NOMO-1 (cell line): ENCODE data around the gene R3HDM1.
"Not testable (repeated sequence)": the region's sequence is repeated elsewhere in the genome, so short reads cannot be mapped to it uniquely, and the experiment has no call there.

Source experiments
- DNase-seq, 2 experiments: peaks; one replicate each; lab custom pipeline; 2025; ENCODE audit not compliant: unreplicated experiment in 2 of 2; lab: John Stamatoyannopoulos, UW

R3HDM1 gene

DNA sequence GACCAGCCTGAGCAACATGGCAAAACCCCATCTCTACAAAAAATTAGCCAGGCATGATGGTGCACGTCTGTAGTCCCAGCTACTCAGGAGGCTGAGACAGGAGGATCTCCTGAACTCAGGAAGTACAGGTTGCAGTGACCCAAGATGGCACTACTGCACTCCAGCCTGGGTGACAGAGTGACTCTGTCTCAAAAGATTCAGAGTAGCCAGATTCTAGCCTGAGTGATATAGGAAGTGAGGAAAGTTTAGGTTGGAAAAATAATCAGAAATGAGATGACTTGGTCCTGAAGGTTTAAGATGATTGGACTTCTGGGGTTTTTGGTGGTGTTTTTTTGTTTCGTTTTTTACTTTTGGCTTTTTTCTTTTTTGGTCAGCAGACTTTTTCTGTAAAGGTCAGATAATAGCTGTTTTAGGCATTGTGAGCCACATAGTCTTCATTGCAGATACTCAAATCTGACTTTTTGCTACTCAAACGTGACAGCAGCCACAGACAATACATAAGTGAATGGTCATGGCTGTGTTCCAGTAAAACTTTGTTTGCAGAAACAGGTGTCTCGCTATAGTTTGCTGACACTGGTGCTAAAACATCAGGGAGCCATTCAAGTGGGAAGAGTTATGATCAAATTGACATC lies 106.3 kb downstream of the R3HDM1 start:
- DNase-seq, result no peak

DNA sequence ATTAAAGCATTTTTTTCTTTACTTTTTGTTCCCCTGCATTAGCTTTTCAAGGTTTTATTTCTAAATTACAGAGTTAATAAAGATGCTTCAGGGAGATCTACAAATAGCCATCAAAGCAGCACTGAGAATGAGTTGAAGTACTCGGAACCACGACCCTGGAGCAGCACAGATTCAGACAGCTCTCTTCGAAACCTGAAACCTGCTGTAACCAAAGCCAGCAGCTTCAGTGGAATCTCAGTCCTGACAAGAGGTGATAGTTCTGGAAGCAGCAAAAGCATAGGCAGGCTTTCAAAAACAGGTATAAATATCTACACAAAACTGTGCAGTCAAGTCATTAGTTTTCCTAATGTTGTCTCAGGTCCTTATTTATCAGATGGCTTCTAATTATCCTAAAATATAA lies 107.5 kb downstream of the R3HDM1 start:
- DNase-seq, result no peak

DNA sequence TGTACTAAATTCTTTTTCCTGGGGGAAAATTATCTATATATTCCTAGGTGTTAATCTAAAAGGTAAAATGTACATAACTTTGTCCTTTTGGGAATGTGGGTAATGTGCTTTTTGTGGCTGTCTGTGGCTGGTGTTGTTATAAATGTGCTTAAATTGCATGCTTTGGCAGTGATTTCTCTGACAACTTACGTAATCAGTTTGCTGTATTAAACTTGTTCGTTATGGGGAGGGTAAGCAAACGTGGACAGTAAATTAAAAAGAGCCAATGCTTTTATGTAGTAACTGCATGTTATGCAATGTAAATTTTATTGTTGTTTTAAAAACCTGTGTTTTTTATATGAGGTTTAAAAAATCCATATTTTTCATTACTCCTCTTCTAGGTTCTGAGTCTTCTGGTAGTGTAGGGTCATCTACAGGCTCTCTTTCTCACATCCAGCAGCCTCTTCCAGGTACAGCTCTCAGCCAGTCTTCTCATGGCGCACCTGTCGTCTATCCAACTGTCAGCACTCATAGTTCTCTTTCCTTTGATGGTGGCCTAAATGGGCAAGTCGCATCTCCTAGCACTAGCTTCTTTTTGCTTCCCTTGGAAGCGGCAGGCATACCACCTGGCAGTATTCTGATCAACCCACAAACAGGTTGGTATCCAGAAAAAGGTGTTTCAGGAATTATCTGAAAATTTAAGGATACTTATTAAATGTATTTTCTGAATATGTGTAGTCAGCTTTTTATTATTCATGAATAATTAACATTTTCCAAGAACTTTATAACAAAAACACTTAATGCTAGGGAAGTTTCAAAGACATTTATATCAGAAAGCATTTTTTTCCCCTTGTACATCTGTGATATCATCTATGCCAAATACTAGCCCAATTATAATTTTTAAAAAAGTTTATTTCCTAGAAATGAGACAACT lies 110.1 kb downstream of the R3HDM1 start:
- no peak for DNase-seq

DNA sequence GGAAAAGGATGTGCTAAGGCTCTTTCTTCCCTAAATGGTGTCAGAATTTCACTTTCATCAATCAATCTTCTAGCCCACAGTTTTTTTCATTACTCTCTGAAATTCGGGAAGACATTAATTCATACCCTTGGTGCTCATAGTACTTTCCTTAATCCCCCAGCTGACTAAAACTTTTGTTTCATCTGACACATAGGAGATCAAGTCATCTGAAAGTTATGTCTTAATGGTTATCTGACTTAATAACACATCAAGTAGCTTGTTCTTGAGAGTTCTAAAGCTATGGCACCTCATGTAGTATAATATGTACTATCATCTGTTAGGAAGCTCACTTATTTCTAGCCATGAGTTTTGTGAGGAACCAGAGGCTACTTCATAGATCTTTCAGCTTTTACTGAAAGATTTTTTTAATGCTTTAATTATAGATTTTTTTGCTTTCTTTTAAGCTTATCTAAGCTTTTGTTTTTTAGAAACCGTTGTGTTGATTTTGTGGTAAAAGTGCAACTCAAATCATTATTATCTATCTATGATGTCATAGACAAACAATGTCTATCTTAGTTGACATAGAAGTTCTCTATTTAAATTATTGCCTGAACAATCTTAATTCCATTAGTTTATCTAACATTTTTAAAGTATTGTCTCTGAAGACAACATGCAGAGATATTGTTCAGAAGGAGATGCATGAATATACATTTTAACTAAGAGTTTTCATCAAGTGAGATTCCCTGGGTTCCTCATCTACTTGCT lies 116.7 kb downstream of the R3HDM1 start:
- no peak for DNase-seq

DNA sequence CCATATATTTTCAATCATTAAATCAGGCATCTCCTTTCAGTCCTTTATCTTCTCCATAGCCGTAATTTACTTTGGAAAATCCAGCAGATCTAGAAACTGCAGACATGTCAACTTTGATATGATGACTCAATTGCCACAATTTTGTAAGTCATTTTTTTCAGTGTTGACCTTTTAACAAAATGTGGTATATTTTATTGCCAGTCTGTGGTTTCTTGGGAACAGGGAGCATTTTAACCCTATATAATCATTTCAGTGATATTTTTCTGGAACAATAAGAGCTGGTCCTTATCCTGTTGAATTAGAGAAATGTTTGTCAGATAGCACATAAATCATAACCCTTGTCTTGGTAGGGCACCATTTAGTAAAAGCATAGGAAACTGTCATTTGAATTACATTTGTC lies 119.4 kb downstream of the R3HDM1 start:
- DNase-seq, result no peak

DNA sequence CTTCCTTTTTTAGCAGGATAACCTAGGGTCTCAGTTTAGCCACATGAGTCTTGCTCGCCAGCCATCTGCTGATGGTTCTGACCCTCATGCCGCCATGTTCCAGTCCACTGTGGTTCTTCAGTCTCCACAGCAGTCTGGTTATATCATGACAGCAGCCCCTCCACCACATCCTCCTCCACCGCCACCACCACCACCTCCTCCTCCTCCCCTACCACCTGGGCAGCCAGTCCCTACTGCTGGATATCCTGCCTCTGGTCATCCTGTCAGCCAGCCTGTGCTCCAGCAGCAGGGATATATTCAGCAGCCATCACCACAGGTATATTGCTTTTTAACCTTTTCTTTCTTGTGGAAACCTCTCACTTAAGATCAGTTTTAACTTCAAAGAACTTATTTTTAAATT lies 120.4 kb downstream of the R3HDM1 start:
- no peak for DNase-seq

DNA sequence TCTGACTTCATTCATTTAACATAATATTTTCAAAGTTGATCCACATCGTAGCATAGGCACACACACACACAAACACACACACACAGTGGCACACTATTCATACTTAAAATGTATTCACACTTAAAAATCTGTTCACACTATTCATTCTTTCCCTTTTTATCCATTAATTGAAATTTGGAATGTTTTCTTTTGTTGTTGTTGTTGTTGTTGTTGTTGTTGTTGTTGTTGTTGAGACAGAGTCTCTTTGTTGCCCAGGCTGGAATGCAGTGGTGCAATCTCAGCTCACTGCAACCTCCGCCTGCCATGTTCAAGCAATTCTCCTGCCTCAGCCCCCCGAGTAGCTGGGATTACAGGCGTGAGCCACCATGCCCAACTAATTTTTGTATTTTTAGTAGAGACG lies 123.0 kb downstream of the R3HDM1 start:
- DNase-seq, result not testable (repeated sequence)

DNA sequence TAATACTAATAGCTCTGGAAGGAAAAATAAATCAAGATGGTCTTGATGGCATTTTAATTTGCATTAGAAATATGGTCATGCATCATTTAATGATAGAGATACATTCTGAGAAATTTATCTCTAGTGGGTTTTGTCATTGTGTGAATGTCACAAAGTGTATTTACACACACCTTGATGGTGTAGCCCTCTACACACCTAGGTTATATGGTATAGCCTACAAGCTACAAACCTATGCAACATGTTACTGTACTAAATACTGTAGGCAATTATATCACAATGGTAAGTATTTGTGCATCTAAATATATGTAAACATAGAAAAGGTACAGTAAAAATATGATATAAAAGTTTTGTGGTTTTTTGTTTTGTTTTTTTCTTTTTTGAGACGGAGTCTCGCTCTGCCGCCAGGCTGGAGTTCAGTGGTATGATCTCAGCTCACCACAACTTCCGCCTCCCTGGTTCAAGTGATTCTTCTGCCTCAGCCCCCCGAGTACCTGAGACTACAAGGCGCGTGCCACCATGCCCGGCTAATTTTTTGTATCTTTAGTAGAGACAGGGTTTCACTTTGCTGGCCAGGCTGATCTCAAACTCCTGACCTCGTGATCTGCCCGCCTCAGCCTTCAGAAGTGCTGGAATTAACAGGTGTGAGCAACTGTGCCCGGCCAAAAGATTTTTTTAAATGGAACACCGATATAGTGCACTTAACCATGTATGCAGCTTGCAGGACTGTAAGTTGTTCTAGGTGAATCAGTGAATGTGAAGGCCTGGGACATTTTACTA lies 126.7 kb downstream of the R3HDM1 start:
- DNase-seq, result no peak

DNA sequence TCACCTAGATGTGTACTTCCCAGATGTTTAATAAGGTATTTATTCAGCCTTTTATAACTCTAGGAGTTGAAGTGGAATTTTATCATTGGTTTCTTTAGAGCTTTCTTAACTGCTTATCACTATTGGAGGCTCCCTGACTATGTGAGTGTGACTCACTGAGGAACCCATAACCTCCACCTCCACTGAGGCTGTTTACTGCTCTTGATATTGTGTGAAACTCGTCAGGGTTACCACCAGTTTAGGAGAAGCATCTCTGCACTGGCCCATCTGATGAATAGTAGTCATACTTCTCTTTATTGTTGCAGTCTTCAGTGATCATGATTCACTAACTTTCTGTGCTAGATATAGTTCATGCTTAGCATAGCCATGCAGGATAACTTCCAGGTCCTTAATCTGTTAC lies 130.8 kb downstream of the R3HDM1 start:
- DNase-seq, result no peak

DNA sequence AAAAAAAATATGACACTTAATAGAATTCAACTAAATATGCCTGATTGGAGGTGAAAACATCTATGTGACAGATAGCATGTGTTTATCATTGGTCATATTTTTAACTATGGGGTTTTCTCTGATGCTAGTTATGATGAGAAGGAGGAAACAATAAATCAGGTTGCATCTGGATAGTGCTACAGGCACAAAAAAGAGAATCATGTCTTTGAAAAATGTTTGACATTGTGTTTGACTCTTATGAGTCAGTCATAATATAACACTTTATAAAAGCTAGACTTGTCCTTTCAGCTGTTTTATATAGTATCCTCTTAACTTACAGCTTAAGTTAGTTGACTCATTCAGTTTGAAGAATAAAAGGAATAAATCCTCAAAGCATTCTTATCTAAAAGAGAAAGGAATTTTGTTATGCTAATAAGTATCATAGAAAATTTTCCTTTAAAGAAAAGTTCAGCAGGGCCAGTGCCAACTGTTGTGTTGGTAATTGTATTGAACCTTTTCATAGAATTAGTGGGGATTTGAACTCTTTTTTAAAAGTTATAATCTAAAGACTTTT lies 131.9 kb downstream of the R3HDM1 start:
- DNase-seq, result no peak

DNA sequence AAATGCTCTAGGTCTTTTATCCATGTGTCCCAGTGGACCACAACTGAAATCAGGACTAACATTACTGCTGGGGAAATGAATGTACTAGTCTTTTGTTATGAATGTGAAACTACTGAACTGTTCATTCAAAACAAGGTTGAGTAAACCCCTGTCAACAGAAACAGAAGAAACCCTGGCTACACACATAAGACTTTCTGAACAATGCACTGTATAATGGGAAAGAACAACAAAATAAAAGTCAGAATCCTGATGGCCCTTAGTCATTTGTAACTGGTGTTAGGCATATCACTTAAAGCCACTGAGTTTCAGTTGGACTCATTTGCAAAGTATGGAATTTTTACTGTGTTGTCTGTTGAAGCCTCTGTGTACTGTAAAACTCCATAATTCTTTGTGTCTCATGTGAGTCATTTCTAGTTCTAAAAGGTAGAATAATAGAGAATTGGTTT lies 133.4 kb downstream of the R3HDM1 start:
- no peak for DNase-seq

DNA sequence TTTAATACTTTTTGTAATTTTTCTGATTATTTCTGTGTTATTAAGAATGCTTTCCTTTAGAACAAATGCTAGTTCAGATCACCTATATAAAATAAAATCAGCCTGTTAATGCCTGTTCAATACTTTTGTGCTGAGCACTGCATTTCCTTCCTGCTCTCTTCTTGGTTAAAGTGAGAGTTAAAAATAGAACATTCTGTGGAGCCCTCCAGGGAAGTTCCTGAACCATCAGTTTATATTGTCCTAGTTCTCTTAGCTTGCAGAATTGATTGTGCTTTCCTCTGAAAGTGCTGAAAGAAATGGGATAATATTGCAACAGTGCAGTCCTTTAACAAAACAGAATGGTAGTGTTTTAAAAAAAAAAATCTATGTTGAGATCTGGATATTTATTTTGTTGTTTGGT lies 135.8 kb downstream of the R3HDM1 start:
- DNase-seq, result no peak

DNA sequence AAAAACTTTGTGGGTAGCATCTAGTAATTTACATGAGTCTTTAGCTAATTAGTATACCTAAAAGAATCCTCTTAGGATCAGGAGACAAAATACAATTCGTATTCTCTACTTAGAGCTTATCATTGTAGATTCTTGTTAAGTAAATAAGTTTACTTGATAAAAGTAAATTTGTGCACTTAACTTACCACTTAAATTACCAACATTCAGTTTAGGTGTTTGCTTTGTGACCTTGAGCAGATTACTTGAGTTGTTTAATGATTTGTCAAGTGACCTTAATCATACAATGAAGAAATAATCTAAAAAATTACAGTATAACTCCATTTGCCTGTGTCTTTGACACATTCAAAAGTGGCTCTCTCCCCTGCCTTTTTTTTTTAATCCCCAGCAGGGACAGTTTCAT lies 143.2 kb downstream of the R3HDM1 start:
- no peak for DNase-seq

DNA sequence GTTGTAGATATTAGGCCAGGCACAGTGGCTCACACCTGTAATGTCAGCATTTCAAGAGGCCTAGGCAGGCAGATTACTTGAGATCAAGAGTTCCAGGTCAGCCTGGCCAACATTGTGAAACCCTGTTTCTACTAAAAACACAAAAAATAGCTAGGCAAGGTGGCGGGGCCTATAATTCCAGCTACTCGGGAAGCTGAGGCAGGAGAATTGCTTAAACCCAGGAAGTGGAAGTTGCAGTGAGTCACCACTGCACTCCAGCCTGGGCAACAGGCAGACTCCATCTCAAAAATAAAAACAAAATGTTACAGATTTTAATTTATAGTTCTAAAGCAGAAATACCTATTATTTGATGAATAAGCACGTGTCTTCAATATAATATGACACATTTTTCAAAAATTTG lies 144.7 kb downstream of the R3HDM1 start:
- no peak for DNase-seq

DNA sequence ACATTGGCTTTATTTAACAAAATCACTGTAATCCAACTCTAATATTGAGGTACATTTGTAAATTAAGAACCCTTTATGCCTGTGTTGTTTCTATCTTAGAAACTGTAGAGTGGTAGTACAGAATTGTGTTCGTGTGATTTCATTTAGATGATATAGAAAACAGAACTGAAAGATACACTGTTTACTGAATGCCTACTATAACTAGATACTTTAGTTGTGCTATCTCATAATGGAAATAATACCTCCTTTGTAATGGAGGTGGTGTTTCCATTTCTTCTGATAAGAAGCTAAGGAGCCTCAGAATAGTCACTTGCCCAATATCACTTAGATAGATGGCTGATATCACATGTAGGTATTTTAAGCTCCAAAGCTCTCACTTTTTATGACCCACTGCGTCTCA lies 147.8 kb downstream of the R3HDM1 start:
- DNase-seq, result no peak

DNA sequence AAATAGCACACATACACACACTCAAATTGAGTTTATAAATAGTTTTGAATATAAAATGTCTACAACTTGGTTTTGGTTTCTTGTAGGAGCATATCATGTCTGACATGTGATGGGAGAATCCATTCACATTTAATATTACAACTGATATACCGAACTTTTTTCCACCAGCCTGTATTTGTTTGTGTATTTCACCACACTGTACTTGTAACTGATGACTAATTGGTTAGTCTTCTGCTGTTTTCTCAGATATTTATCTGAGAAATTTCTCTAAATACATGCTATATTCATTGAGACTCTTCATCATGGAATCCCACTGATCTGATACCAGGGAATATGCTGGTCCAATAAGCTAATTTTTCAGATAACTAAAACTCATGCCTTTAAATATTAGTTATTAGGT lies 154.1 kb downstream of the R3HDM1 start:
- DNase-seq, result no peak

DNA sequence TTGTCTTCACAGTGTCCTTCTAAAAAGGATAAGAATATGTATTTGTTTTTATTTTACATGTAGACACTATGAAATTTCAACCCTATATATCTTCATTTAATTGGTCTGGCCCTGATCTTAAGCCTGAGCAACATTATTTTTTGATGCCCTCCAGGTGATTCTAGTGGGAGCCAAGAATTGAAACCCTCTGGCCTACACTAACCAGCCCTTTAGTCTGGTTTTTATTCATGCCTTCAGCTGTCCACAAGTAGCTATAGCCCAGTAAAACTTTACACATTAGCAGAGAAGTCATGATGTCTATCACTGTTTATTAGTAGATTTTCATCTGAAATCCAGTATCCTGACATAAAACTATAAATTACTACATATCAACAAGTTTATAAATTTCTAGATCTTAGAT lies 157.7 kb downstream of the R3HDM1 start:
- DNase-seq, result no peak

DNA sequence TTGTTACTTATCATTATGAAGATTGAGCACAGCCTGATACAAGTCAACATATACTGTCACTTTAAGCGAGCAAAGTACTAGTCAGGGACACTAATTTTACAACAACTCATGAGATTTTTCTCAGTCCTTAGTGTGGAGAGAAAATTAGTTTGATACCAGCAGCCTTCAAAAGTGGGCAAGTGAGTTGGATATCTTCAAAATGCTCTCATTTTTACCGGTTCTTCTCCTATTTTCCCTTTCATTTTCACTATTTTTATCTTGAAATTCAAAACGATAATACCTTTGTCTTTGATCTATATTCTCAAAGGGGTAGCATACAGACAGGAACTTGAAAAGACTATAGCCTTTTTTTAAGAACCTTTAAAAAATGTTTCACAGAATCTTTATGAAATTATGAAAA lies 158.4 kb downstream of the R3HDM1 start:
- no peak for DNase-seq

DNA sequence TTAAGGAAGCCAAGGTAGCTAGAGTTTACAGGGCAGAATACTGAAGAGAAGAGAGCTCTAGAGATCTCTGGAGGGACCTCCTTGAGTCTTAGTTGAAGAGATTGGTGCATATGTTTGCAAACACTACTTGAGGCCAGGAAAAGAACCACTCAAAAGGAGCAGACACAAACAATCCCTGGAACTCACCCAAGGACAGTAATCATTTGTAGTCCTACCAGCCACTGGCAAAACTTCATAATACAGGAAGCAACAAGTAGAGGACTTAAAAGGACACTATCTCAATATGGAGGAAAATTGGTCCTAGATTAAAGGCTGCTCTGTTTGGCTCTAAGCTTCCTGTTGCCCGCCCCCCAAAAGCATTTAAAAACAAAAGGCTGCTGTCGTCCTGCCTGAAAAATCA lies 163.4 kb downstream of the R3HDM1 start:
- DNase-seq, result no peak

DNA sequence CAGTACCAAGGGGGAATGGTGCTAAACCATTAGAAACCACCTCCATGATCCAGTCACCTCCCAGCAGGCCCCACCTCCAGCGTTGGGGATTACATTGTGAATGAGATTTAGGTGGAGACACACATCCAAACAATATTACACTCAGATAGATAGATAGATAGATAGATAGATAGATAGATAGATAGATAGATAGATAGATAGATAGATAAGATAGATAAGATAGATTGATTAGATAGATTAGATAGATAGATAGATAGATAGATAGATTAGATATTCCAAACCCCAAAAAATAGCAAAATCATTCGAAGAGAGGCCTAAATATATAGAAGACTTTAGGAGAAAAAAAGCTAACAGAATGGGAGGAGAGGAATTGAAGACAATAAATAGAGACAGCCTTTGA lies 167.6 kb downstream of the R3HDM1 start:
- DNase-seq, result no peak

DNA sequence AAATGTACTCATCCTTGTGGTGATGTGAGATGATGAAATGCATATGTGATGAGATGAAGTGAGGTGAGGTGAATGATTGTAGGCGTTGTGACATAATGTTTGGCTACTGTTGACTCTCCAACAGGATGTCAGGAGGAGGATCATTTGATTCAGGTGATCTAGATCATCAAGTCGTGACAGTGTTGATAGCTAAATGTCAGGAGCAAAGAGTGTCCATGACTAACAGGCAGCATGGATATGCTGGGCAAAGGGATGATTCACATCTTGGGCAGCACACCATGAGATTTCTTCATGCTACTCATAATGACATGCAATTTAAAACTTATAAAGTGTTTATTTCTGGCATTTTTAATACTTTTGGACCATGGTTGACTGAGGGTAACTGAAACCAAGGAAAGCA lies 170.2 kb downstream of the R3HDM1 start:
- DNase-seq, result no peak
